Measurements from ENCODE around the gene NMRAL1. TPM values are rescaled to one million over a fixed set of nuclear protein-coding genes. Genes with fewer than 3 reads are reported as not detected.

Gene NMRAL1
- total RNA-seq, 6 donors from 2014 or later, result 34.4 to 80.7 (median 43.3) TPM

DNA sequence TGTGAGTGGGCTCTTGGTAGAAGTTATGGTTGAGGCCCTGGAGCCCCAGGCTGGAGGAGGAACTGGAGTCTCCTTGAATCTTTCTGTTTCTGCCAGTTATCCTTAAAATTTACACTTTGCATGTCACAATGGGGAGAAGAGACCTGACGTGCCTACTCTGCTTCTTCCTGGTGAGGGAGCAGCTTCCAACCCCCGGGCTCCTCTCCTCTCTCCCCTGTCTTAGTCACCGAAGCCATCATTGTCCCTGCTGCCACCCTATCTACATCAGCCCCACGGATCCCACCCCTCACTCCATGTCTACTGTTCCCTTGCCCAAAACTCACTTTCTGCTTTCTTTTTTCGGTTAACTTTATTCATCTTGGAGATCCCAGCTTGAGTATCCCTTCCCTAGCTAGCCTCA lies 31.2 kb downstream of the NMRAL1 start:
- WGBS, 2 donors, result 70 to 87% methylated on average over 5 of the region's 5 CpGs
- no peak for ATAC-seq (ENCODE audit: low FRiP score in 2 of 2)
- peaks cover 54 to 100% (median 90%) of the 10 kb centered on the region in 4 donors for H3K36me3 ChIP-seq
- H3K9me3 ChIP-seq, result no peaks in the 10 kb centered on the region
- no peak for DNase-seq
- H3K4me1 ChIP-seq, result no peaks in the 10 kb centered on the region
- no peaks in the 10 kb centered on the region for H3K27me3 ChIP-seq
- H3K4me3 ChIP-seq, result no peak overlapping the region
- TF ChIP-seq, protein P1, sequence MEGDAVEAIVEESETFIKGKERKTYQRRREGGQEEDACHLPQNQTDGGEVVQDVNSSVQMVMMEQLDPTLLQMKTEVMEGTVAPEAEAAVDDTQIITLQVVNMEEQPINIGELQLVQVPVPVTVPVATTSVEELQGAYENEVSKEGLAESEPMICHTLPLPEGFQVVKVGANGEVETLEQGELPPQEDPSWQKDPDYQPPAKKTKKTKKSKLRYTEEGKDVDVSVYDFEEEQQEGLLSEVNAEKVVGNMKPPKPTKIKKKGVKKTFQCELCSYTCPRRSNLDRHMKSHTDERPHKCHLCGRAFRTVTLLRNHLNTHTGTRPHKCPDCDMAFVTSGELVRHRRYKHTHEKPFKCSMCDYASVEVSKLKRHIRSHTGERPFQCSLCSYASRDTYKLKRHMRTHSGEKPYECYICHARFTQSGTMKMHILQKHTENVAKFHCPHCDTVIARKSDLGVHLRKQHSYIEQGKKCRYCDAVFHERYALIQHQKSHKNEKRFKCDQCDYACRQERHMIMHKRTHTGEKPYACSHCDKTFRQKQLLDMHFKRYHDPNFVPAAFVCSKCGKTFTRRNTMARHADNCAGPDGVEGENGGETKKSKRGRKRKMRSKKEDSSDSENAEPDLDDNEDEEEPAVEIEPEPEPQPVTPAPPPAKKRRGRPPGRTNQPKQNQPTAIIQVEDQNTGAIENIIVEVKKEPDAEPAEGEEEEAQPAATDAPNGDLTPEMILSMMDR (IDR thresholded peaks at IDR 0.05), result no peak
- H3K27ac ChIP-seq, result no peak overlapping the region

DNA sequence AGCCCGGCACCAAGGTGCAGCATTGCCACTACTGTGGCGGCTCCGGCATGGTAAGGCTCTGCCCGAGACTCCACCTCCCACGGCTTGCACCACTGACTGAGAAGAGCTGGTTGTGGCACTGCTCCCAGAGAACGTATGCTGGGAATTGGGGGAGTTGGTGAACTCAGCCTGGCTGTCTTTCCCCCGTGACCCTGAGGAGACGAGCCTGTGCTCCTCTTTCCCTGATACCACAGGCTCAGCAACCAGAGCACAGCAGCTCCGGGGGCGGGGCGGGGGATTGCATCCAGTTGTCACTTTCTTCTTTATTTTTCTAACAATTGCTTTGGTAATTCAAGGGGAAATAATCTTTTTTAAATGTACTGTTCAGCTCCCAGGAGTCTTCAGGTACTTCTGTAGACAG lies 32.1 kb downstream of the NMRAL1 start:
- Histone ChIP-seq H3K27me3 (no peaks in the 10 kb centered on the region), H3K36me3 (peaks cover 53 to 100% (median 88%) of the 10 kb centered on the region in 4 donors), H3K4me3 (no peak overlapping the region), H3K4me1 (no peaks in the 10 kb centered on the region), H3K9me3 (no peaks in the 10 kb centered on the region), H3K27ac (no peak overlapping the region)
- 95 to 98% methylated on average over 11 of the region's 11 CpGs for WGBS, 2 donors
- ATAC-seq (ENCODE audit: low FRiP score in 2 of 2) (no peak), DNase-seq (no peak)
- TF ChIP-seq, protein P1 (IDR thresholded peaks at IDR 0.05), result no peak
- no peak for TF ChIP-seq POLR2A (IDR thresholded peaks at IDR 0.05)
- no peak for TF ChIP-seq EP300 (IDR thresholded peaks at IDR 0.05)
- no peak for TF ChIP-seq POLR2AphosphoS5 (IDR thresholded peaks at IDR 0.05)

DNA sequence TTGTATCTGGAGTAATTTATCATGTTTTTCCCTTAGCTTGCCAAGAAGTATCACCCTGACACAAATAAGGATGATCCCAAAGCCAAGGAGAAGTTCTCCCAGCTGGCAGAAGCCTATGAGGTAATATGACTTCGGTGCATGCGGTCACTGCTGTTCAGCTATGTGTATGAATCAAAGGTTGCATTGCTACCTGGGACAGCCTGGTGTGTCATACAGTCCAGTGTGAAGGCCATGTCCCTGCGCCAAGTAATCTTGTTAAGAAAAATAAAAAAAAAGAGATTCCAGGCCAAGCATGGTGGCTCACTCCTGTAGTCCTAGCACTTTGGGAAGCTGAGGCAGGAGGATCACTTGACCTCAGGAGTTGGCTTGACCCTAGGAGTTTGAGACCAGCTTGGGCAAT lies 37.1 kb downstream of the NMRAL1 start:
- no peak overlapping the region for H3K27ac ChIP-seq
- H3K27me3 ChIP-seq, result no peaks in the 10 kb centered on the region
- 90 to 98% methylated on average over 3 of the region's 3 CpGs for WGBS, 2 donors
- H3K4me1 ChIP-seq, result no peaks in the 10 kb centered on the region
- TF ChIP-seq POLR2AphosphoS5 (IDR thresholded peaks at IDR 0.05), result no peak
- ATAC-seq (ENCODE audit: low FRiP score in 2 of 2), result no peak
- DNase-seq, result no peak
- H3K36me3 ChIP-seq, result peaks cover 16 to 83% (median 58%) of the 10 kb centered on the region in 4 donors
- no peak overlapping the region for H3K4me3 ChIP-seq
- no peaks in the 10 kb centered on the region for H3K9me3 ChIP-seq

DNA sequence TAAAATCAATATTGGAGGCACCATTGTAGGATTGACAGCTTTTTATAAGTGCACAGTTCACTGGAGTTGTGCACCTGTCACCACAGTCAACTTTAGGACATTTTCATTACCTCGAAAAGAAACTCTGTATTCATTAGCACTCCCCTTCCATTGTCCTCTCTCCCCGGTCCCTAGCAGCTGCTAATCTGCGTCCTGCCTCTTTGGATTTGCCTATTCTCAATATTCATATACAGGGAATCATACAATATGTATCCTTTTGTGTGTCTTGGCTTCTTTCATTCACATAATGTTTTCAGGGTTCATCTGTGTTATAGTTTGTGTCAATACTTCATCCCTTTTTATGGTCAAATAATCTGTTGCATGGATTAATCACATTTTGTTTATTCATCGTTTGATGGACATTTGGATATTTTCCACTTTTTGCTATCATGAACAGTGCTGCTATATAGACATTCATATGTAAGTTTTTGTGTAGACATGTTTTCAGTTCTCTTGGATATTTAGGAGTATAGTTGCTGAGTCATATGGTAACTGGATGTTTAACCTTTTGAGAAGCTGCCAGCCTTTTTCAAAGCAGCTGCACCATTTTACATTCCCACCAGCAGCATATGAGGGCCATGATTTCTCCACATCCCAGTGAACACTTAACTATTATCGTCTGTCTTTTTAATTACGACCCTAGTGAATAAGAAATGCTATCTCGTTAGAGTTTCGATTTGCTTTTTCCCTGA lies 38.9 kb downstream of the NMRAL1 start:
- H3K27me3 ChIP-seq, result no peaks in the 10 kb centered on the region
- WGBS, 2 donors, result 79 to 86% methylated on average over 8 of the region's 8 CpGs
- peaks cover 6 to 81% (median 45%) of the 10 kb centered on the region in 4 donors for H3K36me3 ChIP-seq
- DNase-seq (no peak), ATAC-seq (ENCODE audit: low FRiP score in 2 of 2) (no peak)
- no peak overlapping the region for H3K4me3 ChIP-seq
- no peak for TF ChIP-seq EP300 (IDR thresholded peaks at IDR 0.05)
- TF ChIP-seq POLR2AphosphoS5 (IDR thresholded peaks at IDR 0.05), result no peak
- TF ChIP-seq POLR2A (IDR thresholded peaks at IDR 0.05), result no peak
- TF ChIP-seq, protein P1 (IDR thresholded peaks at IDR 0.05), result no peak
- no peaks in the 10 kb centered on the region for H3K4me1 ChIP-seq
- no peaks in the 10 kb centered on the region for H3K9me3 ChIP-seq
- no peak overlapping the region for H3K27ac ChIP-seq

DNA sequence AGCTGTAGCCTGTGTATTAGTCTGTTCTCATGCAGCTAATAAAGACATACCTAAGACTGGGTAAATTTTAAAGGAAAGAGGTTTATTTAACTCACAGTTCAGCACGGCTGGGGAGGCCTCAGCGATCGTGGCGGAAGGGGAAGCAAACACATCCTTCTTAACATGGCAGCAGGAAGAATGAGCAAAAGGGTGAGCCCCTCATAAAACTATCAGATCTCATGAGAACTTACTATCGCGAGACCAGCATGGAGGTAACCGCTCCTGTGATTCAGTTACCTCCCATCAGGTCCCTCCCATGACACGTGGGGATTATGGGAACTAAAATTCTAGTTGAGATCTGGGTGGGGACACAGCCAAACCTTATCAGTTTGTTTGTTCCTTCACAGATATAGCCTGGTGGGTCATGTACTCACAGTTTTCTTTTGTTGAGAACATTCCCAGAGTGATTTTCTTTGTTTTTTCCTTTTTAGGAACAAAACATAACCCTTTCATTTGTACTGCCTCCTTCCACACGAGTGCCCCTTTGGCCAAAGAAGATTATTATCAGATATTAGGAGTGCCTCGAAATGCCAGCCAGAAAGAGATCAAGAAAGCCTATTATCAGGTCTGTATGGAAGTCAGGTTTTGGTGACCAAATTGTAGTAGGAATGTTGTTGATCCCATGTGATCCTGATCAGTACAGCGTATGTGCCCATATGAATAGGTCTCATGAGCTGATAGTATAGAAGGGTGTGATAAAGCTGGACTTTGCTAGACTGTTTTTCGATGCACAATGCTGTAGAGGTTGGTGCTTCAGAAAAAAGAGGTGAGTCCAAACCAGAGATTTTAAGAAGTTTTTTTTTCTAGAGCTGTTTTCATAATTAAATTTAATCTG lies 40.3 kb downstream of the NMRAL1 start:
- Histone ChIP-seq H3K9me3 (no peaks in the 10 kb centered on the region), H3K27me3 (no peaks in the 10 kb centered on the region), H3K4me3 (no peak overlapping the region), H3K27ac (no peak overlapping the region), H3K36me3 (peaks cover 0 to 68% (median 36%) of the 10 kb centered on the region in 4 donors), H3K4me1 (no peaks in the 10 kb centered on the region)
- DNase-seq (no peak), ATAC-seq (ENCODE audit: low FRiP score in 2 of 2) (no peak)
- TF ChIP-seq POLR2AphosphoS5 (IDR thresholded peaks at IDR 0.05), result no peak
- TF ChIP-seq POLR2A (IDR thresholded peaks at IDR 0.05), result no peak
- TF ChIP-seq, protein P1 (IDR thresholded peaks at IDR 0.05), result no peak
- no peak for TF ChIP-seq EP300 (IDR thresholded peaks at IDR 0.05)
- 84% methylated on average over 12 of the region's 12 CpGs for WGBS, 2 donors

Measured in upper lobe of left lung (tissue), 6 donors.